Kidney epithelial cell (primary cell): ENCODE measurements around the gene PRELID3B. TPM values are rescaled to one million over a fixed set of nuclear protein-coding genes. Genes with fewer than 3 reads are reported as not detected.
"Not testable (repeated sequence)": the region's sequence is repeated elsewhere in the genome, so short reads cannot be mapped to it uniquely, and the experiment has no call there.

Source experiments
- DNase-seq: peaks from one replicate; pipeline ENCODE4 v3.0.0-alpha.2; 2010; ENCODE audit warnings: low read depth
- H3K27me3 ChIP-seq: 2 replicates; pipeline ENCODE4 v1.6.0; 2011; ENCODE audit warnings: low read length; ENCODE audit not compliant: control insufficient read depth, insufficient read depth
- H3K36me3 ChIP-seq: 2 replicates; pipeline ENCODE4 v1.5.1; 2011; ENCODE audit warnings: low read length; ENCODE audit not compliant: control insufficient read depth, insufficient read depth
- H3K4me3 ChIP-seq: 2 replicates; pipeline ENCODE4 v1.5.1; 2011; ENCODE audit warnings: low read depth, mild to moderate bottlenecking, control low read depth, low read length
- CTCF ChIP-seq: IDR thresholded peaks from 2 replicates; pipeline ENCODE4 v1.5.1; 2011; ENCODE audit warnings: mild to moderate bottlenecking, moderate library complexity, low read length, control low read depth, inconsistent platforms; ENCODE audit not compliant: insufficient read depth, poor library complexity, severe bottlenecking
- total RNA-seq: library from RNA; depleted of rRNA; stranded (reverse); fragments of >200 nt; gene quantifications from 2 replicates; pipeline ENCODE4 v1.2.3, GENCODE V29; 2015

The PRELID3B gene
- total RNA-seq, 1 donor from 2014 or later, result 61.5 TPM

DNA sequence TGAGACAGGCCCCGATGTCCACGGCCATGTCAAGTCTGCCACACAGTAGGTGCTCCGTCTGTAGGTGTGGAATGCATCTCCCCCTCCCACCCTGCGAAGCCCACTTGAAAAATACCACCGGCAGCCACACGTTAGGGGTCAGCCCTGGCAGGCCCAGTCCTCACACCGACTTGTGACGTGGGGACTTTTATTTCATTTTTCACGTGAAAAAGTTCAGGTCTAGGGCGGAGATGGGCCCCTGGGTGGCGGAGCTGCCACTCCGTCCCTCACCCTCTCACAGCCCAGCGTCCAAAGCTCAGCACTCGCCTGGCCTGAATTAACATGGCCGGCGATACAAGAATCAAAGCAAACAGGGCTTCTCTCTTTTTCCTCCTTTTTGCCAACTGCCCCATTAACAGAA is 27.2 kb downstream of the PRELID3B start:
- no peak for DNase-seq
- H3K4me3 ChIP-seq, result no peak overlapping the region
- TF ChIP-seq CTCF, result no peak
- H3K36me3 ChIP-seq, result no peaks in the 10 kb centered on the region
- no peaks in the 10 kb centered on the region for H3K27me3 ChIP-seq

GRCh38 chr20:59014680-59015389 is 27.8 kb downstream of the PRELID3B start:
- Histone ChIP-seq H3K36me3 (no peaks in the 10 kb centered on the region), H3K27me3 (no peaks in the 10 kb centered on the region), H3K4me3 (no peak overlapping the region)
- TF ChIP-seq CTCF, result no peak
- DNase-seq, result no peak

DNA sequence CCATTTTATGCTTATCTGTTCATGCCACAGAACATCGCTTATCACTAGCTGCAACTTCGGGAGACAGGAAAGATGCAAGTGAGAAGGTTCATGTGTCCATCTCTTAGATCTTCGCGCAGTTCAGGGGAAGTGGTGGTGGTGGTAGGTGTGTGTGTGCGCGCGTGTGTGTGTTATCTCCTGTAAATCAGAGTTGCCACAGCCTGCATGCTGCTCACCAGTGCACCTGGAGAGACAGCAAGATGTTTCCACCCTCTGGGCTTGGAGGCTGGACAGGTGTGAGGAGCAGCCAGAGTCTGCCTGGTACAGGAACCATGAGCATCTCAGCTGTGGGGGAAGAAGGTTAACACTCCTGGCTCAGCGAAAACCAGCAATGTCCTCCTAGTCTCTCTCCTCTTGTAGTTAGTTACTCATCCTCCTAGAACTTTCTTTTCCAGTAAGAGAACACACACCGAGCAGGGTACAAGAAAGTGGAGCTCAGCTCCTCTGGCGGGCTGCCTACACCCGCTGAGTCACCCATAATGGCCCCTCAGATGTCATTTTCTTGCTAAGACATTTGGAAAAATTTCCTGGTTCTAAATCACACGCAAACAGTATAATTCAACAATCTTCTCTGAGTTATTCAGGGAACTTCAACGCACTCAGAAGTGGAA is 28.5 kb downstream of the PRELID3B start:
- DNase-seq, result no peak
- no peaks in the 10 kb centered on the region for H3K36me3 ChIP-seq
- no peak for TF ChIP-seq CTCF
- no peak overlapping the region for H3K4me3 ChIP-seq
- H3K27me3 ChIP-seq, result no peaks in the 10 kb centered on the region

GRCh38 chr20:59013031-59013951 is 29.3 kb downstream of the PRELID3B start:
- Histone ChIP-seq H3K4me3 (no peak overlapping the region), H3K36me3 (no peaks in the 10 kb centered on the region), H3K27me3 (no peaks in the 10 kb centered on the region)
- no peak for DNase-seq
- no peak for TF ChIP-seq CTCF

DNA sequence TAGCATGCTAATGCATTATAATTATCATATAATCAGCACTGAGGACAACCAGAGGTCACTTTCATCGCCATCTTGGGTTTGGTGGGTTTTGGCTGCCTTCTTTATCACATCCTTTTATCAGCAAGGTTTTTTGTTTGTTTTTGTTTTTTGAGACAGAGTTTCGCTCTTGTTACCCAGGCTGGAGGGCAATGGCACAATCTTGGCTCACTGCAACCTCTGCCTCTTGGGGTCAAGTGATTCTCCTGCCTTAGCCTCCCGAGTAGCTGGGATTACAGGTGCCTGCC is 30.8 kb downstream of the PRELID3B start:
- not testable (repeated sequence) for H3K4me3 ChIP-seq, DNase-seq, H3K36me3 ChIP-seq, H3K27me3 ChIP-seq
